ENCODE measurements around the gene PKD1. TPM values are rescaled to one million over a fixed set of nuclear protein-coding genes. Genes with fewer than 3 reads are reported as not detected.

Gene PKD1
- total RNA-seq, 1 experiment from 2014 or later = 137 TPM

GRCh38 chr16:2175454-2175853 is 39.8 kb upstream of the PKD1 start:
- H3K4me1 ChIP-seq (ENCODE audit: control insufficient read depth in 1 of 2, insufficient read depth in 2 of 2, low read length in 2 of 2) = peaks cover 0 to 5% of the 10 kb centered on the region in 2 experiments; a peak in 1 of 4 replicates
- no peaks in the 10 kb centered on the region for H3K9me2 ChIP-seq (ENCODE audit: insufficient read depth)
- H3K36me3 ChIP-seq (ENCODE audit: control insufficient read depth in 1 of 2, insufficient read depth in 2 of 2, low read length in 2 of 2) = peaks cover 8 to 30% of the 10 kb centered on the region in 2 experiments; a peak in 2 of 4 replicates
- H3K4me2 ChIP-seq (ENCODE audit: low read length) = no peak overlapping the region
- H3K79me2 ChIP-seq (ENCODE audit: insufficient read depth, low read length) = no peaks in the 10 kb centered on the region
- no peak overlapping the region for H3K27ac ChIP-seq (ENCODE audit: low read depth, low read length)
- DNase-seq (ENCODE audit: low read depth, low spot score) (no peak), ATAC-seq (no peak)
- TF ChIP-seq EGR1 (IDR thresholded peaks at IDR 0.05; ENCODE audit: low read depth) (no peak), ATF3 (IDR thresholded peaks at IDR 0.05) (no peak), SP1 (IDR thresholded peaks at IDR 0.05; ENCODE audit: low read depth) (no peak), REST (IDR thresholded peaks at IDR 0.05; ENCODE audit: low read depth) (no peak), SIN3A (IDR thresholded peaks at IDR 0.05; ENCODE audit: low read depth) (no peak), CEBPB (IDR thresholded peaks at IDR 0.05; ENCODE audit: low read depth) (no peak), SRF (IDR thresholded peaks at IDR 0.05; ENCODE audit: low read depth) (no peak), ZBTB33 (IDR thresholded peaks at IDR 0.05; ENCODE audit: extremely low read depth, insufficient replicate concordance, low read length) (no peak), ZNF274 (IDR thresholded peaks at IDR 0.05; ENCODE audit: low read depth, low read length) (no peak), JUND (IDR thresholded peaks at IDR 0.05) (no peak), EZH2 (IDR thresholded peaks at IDR 0.05) (no peak), FOSL1 (IDR thresholded peaks at IDR 0.05; ENCODE audit: low read depth) (no peak), CBX3 (IDR thresholded peaks at IDR 0.05; ENCODE audit: low read depth) (no peak), YY1 (IDR thresholded peaks at IDR 0.05; ENCODE audit: extremely low read depth, insufficient replicate concordance, low read depth, low read length) (no peak), MAX (IDR thresholded peaks at IDR 0.05) (no peak), CTCF (IDR thresholded peaks at IDR 0.05 in 2 of 3, conservative IDR thresholded peaks at IDR 0.05 in 1 of 3; ENCODE audit: borderline replicate concordance in 1 of 3, insufficient read depth in 1 of 3, low read depth in 2 of 3, low read length in 2 of 3) (no peak)
- no peak overlapping the region for H3K9ac ChIP-seq (ENCODE audit: low read length)
- BruUV-seq (replicated peaks) = no TSS peak
- RAD21 ChIA-PET (ENCODE audit: low non-redundant PET in 1 of 2, low total read pairs in 2 of 2, uncharacterized antibody in 2 of 2, unreplicated experiment in 2 of 2) = no interaction called here
- no peaks in the 10 kb centered on the region for H3K27me3 ChIP-seq (ENCODE audit: insufficient read depth, low read length)
- no peak overlapping the region for H3K4me3 ChIP-seq (replicated peaks in 1 of 2; ENCODE audit: low read depth in 1 of 2, low read length in 2 of 2)
- CTCF ChIA-PET = no interaction called here
- H2AFZ ChIP-seq (ENCODE audit: low read depth, low read length, poor library complexity, severe bottlenecking) = no peak overlapping the region
- no peaks in the 10 kb centered on the region for H3K9me3 ChIP-seq (ENCODE audit: control insufficient read depth in 1 of 2, insufficient read depth in 1 of 2, low read depth in 1 of 2, low read length in 2 of 2)
- intact Hi-C loops (cut with micrococcal nuclease) = no loop called here
- POLR2A ChIA-PET = interaction anchor here (1.5 kb wide), 1 partner anchor 20 kb away, joined by 5 read pairs; the partner anchor contains the start of gene TRAF7
- no peaks in the 10 kb centered on the region for H4K20me1 ChIP-seq (ENCODE audit: insufficient read depth)

All from HCT116 (cell line).